KMS-11 (cell line): ENCODE data around the gene SEC11C.

Experiments used
- H2AFZ ChIP-seq: fragments of 200-600 bp; sonication (generic); 2 replicates; pipeline ENCODE4 v1.6.1; 2016; ENCODE audit warnings: antibody characterized with exemption, mixed run types, low read depth
- H3K27ac ChIP-seq: fragments of 200-600 bp; sonication (generic); 2 replicates; pipeline ENCODE4 v1.6.1; 2016; ENCODE audit warnings: mild to moderate bottlenecking, mixed run types
- H3K27me3 ChIP-seq: fragments of 200-600 bp; sonication (generic); 2 replicates; pipeline ENCODE4 v1.6.1; 2017; ENCODE audit warnings: mild to moderate bottlenecking, low read depth, mixed run types, moderate library complexity; ENCODE audit not compliant: insufficient read depth
- H3K36me3 ChIP-seq: fragments of 200-600 bp; sonication (generic); 2 replicates; pipeline ENCODE4 v1.6.1; 2017; ENCODE audit warnings: mild to moderate bottlenecking, mixed run types; ENCODE audit not compliant: insufficient read depth
- H3K4me1 ChIP-seq: fragments of 200-600 bp; sonication (generic); 2 replicates; pipeline ENCODE4 v1.6.1; 2016; ENCODE audit warnings: mild to moderate bottlenecking, low read depth, mixed run types; ENCODE audit not compliant: poor library complexity, severe bottlenecking
- H3K4me2 ChIP-seq: fragments of 200-600 bp; sonication (generic); 2 replicates; pipeline ENCODE4 v1.7.0; 2016; ENCODE audit warnings: mild to moderate bottlenecking, mixed run types
- H3K4me3 ChIP-seq: fragments of 200-600 bp; sonication (generic); IDR thresholded peaks from 2 replicates; pipeline ENCODE4 v1.6.1; 2017; ENCODE audit warnings: low read depth, low read length, mixed read lengths; ENCODE audit not compliant: insufficient read depth
- H3K79me2 ChIP-seq: fragments of 200-600 bp; sonication (generic); 2 replicates; pipeline ENCODE4 v1.6.1; 2016; ENCODE audit warnings: low read depth, mixed run types; ENCODE audit not compliant: insufficient read depth
- H3K9ac ChIP-seq: fragments of 200-600 bp; sonication (generic); 2 replicates; pipeline ENCODE4 v1.6.1; 2016; ENCODE audit warnings: mild to moderate bottlenecking, mixed run types
- H4K20me1 ChIP-seq: fragments of 200-600 bp; sonication (generic); 2 replicates; pipeline ENCODE4 v1.6.1; 2016; ENCODE audit warnings: mild to moderate bottlenecking, mixed run types; ENCODE audit not compliant: insufficient read depth
- TF ChIP-seq, protein P1 (sequence below): fragments of 200-600 bp; sonication (generic); conservative IDR thresholded peaks from 2 replicates; pipeline ENCODE4 v1.6.1; 2017; ENCODE audit warnings: low read depth, mild to moderate bottlenecking, antibody characterized with exemption, low read length, moderate library complexity, mixed read lengths

Gene SEC11C

DNA sequence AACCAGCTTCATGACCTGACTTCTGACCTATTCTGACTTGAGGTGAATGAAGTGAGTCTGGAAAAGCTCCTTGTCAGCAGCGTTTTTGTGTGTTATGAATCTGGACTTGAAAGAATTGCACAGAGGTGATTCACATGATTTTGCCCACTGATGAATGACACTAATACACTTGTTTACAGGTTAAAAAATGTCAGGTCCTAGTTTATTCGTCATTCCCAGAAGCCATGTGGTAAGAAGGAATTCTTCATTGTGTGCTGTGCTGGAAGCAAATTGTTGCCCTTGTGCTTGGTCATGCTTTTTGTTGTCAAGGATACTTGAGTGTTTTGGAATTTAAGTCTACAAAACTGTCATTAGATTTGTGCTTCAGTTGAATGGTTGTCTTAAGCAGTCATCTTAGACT is 15.5 kb downstream of the SEC11C start:
- Histone ChIP-seq H3K27me3 (no peaks in the 10 kb centered on the region), H3K9ac (no peak overlapping the region), H3K36me3 (peaks cover 42% of the 10 kb centered on the region), H3K4me1 (no peaks in the 10 kb centered on the region), H3K27ac (no peak overlapping the region), H2AFZ (no peak overlapping the region), H4K20me1 (peaks cover 8% of the 10 kb centered on the region; the same call in 1 of the 2 replicates), H3K79me2 (peaks cover 24% of the 10 kb centered on the region), H3K4me2 (no peak overlapping the region), H3K4me3 (no peak overlapping the region)
- TF ChIP-seq, protein P1, sequence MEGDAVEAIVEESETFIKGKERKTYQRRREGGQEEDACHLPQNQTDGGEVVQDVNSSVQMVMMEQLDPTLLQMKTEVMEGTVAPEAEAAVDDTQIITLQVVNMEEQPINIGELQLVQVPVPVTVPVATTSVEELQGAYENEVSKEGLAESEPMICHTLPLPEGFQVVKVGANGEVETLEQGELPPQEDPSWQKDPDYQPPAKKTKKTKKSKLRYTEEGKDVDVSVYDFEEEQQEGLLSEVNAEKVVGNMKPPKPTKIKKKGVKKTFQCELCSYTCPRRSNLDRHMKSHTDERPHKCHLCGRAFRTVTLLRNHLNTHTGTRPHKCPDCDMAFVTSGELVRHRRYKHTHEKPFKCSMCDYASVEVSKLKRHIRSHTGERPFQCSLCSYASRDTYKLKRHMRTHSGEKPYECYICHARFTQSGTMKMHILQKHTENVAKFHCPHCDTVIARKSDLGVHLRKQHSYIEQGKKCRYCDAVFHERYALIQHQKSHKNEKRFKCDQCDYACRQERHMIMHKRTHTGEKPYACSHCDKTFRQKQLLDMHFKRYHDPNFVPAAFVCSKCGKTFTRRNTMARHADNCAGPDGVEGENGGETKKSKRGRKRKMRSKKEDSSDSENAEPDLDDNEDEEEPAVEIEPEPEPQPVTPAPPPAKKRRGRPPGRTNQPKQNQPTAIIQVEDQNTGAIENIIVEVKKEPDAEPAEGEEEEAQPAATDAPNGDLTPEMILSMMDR, result no peak

DNA sequence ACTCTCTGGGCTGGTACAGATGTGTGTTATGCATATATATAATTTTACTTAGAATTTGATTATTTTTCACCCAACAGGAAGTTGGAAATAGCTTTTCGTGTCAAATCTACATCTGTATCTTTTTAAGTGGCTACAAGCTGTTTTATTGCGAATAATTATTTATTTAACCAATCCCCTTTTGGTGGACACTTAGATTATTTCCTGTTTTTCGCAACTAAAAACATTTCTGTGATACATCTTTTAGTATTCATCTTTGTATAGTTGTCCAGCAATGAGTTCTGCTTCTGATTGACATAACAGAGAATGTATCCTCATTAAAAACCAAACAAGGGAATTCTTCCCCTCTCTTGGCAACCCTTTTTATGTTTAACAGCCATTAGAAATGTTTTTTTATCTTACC is 16.6 kb downstream of the SEC11C start:
- TF ChIP-seq, protein P1, result no peak
- Histone ChIP-seq H3K36me3 (peaks cover 42% of the 10 kb centered on the region), H4K20me1 (peaks cover 8% of the 10 kb centered on the region; the same call in 1 of the 2 replicates)

DNA sequence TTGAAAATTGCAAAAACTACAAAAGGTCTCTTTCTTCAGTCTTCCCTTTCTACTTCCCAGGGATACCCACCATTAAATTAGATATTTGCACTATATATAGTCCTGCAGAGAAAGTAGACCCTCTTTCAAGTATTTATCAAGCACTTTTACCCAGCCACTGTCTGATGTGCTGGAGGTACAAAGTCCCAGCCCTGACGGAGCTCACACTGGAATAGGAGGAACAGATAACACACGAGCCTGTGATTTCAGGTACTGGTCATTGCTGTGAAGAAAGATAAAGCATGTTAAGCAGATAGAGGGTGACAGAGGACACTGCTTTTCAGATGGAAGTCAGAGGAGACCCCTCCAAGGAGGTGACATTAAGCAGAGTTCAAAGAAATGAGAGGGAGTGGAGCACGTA is 19.6 kb downstream of the SEC11C start:
- H3K9ac ChIP-seq, result no peak overlapping the region
- no peak overlapping the region for H3K4me2 ChIP-seq
- H4K20me1 ChIP-seq, result no peaks in the 10 kb centered on the region; the same call in 1 of the 2 replicates
- no peak overlapping the region for H3K27ac ChIP-seq
- TF ChIP-seq, protein P1, result no peak
- no peak overlapping the region for H2AFZ ChIP-seq
- H3K4me1 ChIP-seq, result no peaks in the 10 kb centered on the region
- no peaks in the 10 kb centered on the region for H3K79me2 ChIP-seq
- H3K4me3 ChIP-seq, result no peak overlapping the region
- H3K27me3 ChIP-seq, result no peaks in the 10 kb centered on the region
- peaks cover 28% of the 10 kb centered on the region for H3K36me3 ChIP-seq

More for the DNA sequence above, 16.6 kb downstream of the SEC11C start:
- Histone ChIP-seq H3K4me1 (no peaks in the 10 kb centered on the region), H3K79me2 (peaks cover 14% of the 10 kb centered on the region; the same call in 1 of the 2 replicates), H3K27ac (no peak overlapping the region), H3K4me2 (no peak overlapping the region), H3K4me3 (no peak overlapping the region), H3K9ac (no peak overlapping the region), H2AFZ (no peak overlapping the region), H3K27me3 (no peaks in the 10 kb centered on the region)

DNA sequence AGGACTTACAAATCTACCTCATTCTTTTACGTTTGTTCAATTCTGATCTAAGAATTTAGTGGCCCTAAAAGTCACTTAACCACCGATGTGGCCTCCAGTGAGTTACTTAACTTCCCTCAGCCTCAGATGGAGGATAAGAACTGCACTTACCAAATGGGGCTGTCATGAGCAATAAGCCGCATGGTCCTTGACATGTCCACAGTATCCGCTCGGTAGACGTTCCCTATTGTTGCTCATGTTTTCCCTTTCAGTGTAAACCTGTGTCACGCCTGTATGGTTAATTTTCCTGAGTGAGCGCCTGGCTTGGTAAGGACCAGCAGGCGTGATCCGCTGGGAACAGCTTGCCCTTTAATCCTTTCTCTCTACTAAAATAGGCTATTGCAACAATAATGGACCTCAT is 20.3 kb downstream of the SEC11C start:
- H3K79me2 ChIP-seq, result no peaks in the 10 kb centered on the region
- TF ChIP-seq, protein P1, result no peak
- H3K36me3 ChIP-seq, result peaks cover 25% of the 10 kb centered on the region
- H3K4me2 ChIP-seq, result no peak overlapping the region
- H3K27me3 ChIP-seq, result no peaks in the 10 kb centered on the region
- H4K20me1 ChIP-seq, result no peaks in the 10 kb centered on the region; the same call in 1 of the 2 replicates
- no peak overlapping the region for H2AFZ ChIP-seq
- H3K4me1 ChIP-seq, result no peaks in the 10 kb centered on the region
- no peak overlapping the region for H3K27ac ChIP-seq
- no peak overlapping the region for H3K9ac ChIP-seq
- no peak overlapping the region for H3K4me3 ChIP-seq
